Progenitor cell of endocrine pancreas (in vitro differentiated cells): ENCODE results near the gene CYP4F8. TPM values are rescaled to one million over a fixed set of nuclear protein-coding genes. Genes with fewer than 3 reads are reported as not detected.
"Not testable (repeated sequence)": the region's sequence is repeated elsewhere in the genome, so short reads cannot be mapped to it uniquely, and the experiment has no call there.

Experiments
- DNase-seq: peaks from one replicate; pipeline ENCODE4 v3.0.0; 2021; ENCODE audit warnings: low spot score; ENCODE audit not compliant: unreplicated experiment
- H3K27ac Mint-ChIP-seq: 2 replicates; pipeline ENCODE4 v1.8.0; 2021; ENCODE audit warnings: mild to moderate bottlenecking, moderate library complexity, mixed read lengths
- H3K27me3 Mint-ChIP-seq: 2 replicates; pipeline ENCODE4 v1.8.0; 2021; ENCODE audit warnings: mixed read lengths
- H3K36me3 Mint-ChIP-seq: 2 replicates; pipeline ENCODE4 v1.8.0; 2022; ENCODE audit warnings: mixed read lengths; ENCODE audit not compliant: insufficient read depth
- H3K4me1 Mint-ChIP-seq: 2 replicates; pipeline ENCODE4 v1.8.0; 2021; ENCODE audit warnings: low read depth, mixed read lengths
- H3K4me3 Mint-ChIP-seq: 2 replicates; pipeline ENCODE4 v1.8.0; 2021; ENCODE audit warnings: low read depth, mild to moderate bottlenecking, moderate library complexity, mixed read lengths
- H3K9me3 Mint-ChIP-seq: 2 replicates; pipeline ENCODE4 v1.8.0; 2021; ENCODE audit warnings: low read depth, mixed read lengths
- total RNA-seq: library from RNA; stranded (reverse); gene quantifications from 2 replicates; pipeline ENCODE4 v1.2.1, GENCODE V29; 2021
- TF ChIP-seq, protein P1 (sequence below): fragments of 200-600 bp; sonication (generic); IDR thresholded peaks from one replicate; pipeline ENCODE4 v1.5.0; 2021; ENCODE audit warnings: antibody characterized with exemption, mild to moderate bottlenecking; ENCODE audit not compliant: unreplicated experiment

The CYP4F8 gene
- total RNA-seq, 1 donor from 2014 or later: not detected

- Mint-ChIP-seq H3K4me3 (no peak overlapping the region), H3K9me3 (peaks cover 38% of the 10 kb centered on the region), H3K27ac (no peak overlapping the region), H3K4me1 (no peaks in the 10 kb centered on the region), H3K27me3 (no peaks in the 10 kb centered on the region), H3K36me3 (peaks cover 3% of the 10 kb centered on the region)
- TF ChIP-seq, protein P1, sequence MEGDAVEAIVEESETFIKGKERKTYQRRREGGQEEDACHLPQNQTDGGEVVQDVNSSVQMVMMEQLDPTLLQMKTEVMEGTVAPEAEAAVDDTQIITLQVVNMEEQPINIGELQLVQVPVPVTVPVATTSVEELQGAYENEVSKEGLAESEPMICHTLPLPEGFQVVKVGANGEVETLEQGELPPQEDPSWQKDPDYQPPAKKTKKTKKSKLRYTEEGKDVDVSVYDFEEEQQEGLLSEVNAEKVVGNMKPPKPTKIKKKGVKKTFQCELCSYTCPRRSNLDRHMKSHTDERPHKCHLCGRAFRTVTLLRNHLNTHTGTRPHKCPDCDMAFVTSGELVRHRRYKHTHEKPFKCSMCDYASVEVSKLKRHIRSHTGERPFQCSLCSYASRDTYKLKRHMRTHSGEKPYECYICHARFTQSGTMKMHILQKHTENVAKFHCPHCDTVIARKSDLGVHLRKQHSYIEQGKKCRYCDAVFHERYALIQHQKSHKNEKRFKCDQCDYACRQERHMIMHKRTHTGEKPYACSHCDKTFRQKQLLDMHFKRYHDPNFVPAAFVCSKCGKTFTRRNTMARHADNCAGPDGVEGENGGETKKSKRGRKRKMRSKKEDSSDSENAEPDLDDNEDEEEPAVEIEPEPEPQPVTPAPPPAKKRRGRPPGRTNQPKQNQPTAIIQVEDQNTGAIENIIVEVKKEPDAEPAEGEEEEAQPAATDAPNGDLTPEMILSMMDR: no peak
- DNase-seq: no peak
Measured at GRCh38 chr19:15588265-15588664, 26.8 kb upstream of the CYP4F8 start.

- Mint-ChIP-seq H3K27me3 (no peaks in the 10 kb centered on the region), H3K4me1 (no peaks in the 10 kb centered on the region), H3K27ac (no peak overlapping the region), H3K36me3 (peaks cover 3% of the 10 kb centered on the region), H3K9me3 (peaks cover 53% of the 10 kb centered on the region), H3K4me3 (no peak overlapping the region)
- no peak for DNase-seq
- TF ChIP-seq, protein P1: no peak
Measured at GRCh38 chr19:15589760-15590451, 25.1 kb upstream of the CYP4F8 start.

DNA sequence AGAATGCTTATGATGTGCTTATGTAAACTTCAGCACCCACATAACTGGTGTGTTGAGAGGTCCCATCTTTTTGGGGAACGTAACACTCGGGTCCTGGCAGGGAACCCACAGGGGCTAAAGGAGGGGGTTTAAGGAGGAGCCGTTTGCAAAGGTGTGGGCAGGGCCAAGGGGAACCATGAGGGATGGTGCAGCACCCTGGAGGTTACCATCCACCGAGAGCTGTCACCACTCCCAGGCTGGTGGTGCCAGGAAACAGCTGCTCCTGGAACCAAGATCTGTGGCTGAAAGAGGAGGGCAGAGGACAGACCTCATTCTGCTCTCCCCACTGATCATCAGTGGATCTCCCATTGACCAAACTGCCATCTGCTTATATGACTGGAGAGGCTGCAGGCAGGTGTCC, 23.2 kb upstream of the CYP4F8 start:
- H3K4me3 Mint-ChIP-seq: no peak overlapping the region
- DNase-seq: no peak
- H3K36me3 Mint-ChIP-seq: peaks cover 3% of the 10 kb centered on the region
- no peak overlapping the region for H3K27ac Mint-ChIP-seq
- TF ChIP-seq, protein P1: no peak
- peaks cover 61% of the 10 kb centered on the region for H3K9me3 Mint-ChIP-seq
- no peaks in the 10 kb centered on the region for H3K27me3 Mint-ChIP-seq
- H3K4me1 Mint-ChIP-seq: no peaks in the 10 kb centered on the region

DNA sequence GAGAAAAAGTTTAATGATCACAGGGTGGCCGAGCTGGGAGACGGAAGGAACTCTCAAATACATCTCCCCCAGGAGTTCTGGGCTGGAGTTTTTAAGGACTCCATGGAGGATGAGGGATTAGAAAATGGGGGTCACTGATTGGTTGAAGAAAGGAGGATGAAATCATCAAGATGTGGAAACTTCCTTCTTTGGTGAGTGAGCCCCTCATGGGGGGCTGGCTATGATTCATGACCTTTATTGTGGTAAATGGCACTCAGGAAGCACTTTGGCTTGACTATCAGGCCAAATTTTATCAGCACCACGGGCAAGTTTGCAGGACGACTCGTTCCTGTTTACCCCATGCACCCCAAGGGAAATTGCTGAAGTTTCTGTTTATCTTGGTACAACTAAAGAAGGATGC, 22.5 kb upstream of the CYP4F8 start:
- DNase-seq, H3K27me3 Mint-ChIP-seq, H3K36me3 Mint-ChIP-seq, H3K27ac Mint-ChIP-seq, H3K4me1 Mint-ChIP-seq, H3K4me3 Mint-ChIP-seq: not testable (repeated sequence)
- H3K9me3 Mint-ChIP-seq: peaks cover 62% of the 10 kb centered on the region

DNA sequence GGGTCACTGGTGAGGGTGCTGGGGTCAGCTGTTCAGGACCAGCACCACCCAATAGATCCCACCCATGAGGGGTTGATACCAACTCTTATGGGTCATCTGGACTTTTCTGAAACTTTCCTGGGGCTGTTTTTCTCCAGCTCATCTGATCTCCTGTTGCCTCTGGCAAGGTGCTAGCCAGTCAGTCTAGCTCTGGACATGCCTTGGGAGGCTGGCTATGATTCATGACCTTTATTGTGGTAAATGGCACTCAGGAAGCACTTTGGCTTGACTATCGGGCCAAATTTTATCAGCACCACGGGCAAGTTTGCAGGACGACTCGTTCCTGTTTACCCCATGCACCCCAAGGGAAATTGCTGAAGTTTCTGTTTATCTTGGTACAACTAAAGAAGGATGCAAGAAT, 21.3 kb upstream of the CYP4F8 start:
- H3K9me3 Mint-ChIP-seq: peaks cover 53% of the 10 kb centered on the region
- H3K27me3 Mint-ChIP-seq, H3K27ac Mint-ChIP-seq, H3K4me3 Mint-ChIP-seq, DNase-seq, H3K4me1 Mint-ChIP-seq, H3K36me3 Mint-ChIP-seq: not testable (repeated sequence)

- no peaks in the 10 kb centered on the region for H3K36me3 Mint-ChIP-seq
- H3K27me3 Mint-ChIP-seq: no peaks in the 10 kb centered on the region
- no peak overlapping the region for H3K4me3 Mint-ChIP-seq
- H3K9me3 Mint-ChIP-seq: peaks cover 47% of the 10 kb centered on the region
- H3K27ac Mint-ChIP-seq: no peak overlapping the region
- no peaks in the 10 kb centered on the region for H3K4me1 Mint-ChIP-seq
- DNase-seq: no peak
- TF ChIP-seq, protein P1: no peak
Measured at GRCh38 chr19:15595069-15595468, 19.9 kb upstream of the CYP4F8 start.

DNA sequence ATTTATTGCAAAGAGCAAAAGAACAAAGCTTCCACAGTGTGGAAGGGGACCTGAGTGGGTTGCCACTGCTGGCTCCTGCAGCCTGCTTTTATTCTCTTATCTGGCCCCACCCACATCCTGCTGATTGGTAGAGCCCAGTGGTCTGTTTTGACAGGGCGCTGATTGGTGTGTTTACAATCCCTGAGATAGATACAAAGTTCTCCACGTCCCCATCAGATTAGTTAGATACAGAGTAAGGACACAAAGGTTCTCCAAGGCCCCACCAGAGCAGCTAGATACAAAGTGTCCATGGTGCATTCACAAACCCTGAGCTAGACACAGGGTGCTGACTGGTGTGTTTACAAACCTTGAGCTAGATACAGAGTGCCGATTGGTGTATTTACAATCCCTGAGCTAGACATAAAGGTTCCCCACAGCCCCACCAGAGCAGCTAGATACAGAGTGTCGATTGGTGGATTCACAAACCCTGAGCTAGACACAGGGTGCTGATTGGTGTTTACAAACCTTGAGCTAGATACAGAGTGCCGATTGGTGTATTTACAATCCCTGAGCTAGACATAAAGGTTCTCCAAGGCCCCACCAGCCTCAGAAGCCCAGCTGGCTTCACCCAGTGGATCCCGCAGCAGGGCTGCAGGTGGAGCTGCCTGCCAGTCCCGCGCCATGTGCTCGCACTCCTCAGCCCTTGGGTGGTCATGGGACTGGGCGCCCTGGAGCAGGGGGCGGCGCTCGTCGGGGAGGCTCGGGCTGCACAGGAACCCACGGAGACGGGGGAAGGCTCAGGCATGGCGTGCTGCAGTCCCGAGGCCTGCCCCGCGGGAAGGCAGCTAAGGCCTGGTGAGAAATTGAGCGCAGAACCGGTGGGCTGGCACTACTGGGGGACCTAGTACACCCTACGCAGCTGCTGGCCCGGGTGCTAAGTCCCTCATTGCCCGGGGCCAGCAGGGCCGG, 6.8 kb upstream of the CYP4F8 start:
- not testable (repeated sequence) for H3K27ac Mint-ChIP-seq, DNase-seq, H3K27me3 Mint-ChIP-seq, H3K36me3 Mint-ChIP-seq, H3K4me3 Mint-ChIP-seq, H3K4me1 Mint-ChIP-seq
- peaks cover 30% of the 10 kb centered on the region for H3K9me3 Mint-ChIP-seq
